Measurements from ENCODE around the gene HLA-DRA.

GRCh38 chr6:32444433-32444832 is 4.7 kb downstream of the HLA-DRA start:
- TF ChIP-seq, protein P1, sequence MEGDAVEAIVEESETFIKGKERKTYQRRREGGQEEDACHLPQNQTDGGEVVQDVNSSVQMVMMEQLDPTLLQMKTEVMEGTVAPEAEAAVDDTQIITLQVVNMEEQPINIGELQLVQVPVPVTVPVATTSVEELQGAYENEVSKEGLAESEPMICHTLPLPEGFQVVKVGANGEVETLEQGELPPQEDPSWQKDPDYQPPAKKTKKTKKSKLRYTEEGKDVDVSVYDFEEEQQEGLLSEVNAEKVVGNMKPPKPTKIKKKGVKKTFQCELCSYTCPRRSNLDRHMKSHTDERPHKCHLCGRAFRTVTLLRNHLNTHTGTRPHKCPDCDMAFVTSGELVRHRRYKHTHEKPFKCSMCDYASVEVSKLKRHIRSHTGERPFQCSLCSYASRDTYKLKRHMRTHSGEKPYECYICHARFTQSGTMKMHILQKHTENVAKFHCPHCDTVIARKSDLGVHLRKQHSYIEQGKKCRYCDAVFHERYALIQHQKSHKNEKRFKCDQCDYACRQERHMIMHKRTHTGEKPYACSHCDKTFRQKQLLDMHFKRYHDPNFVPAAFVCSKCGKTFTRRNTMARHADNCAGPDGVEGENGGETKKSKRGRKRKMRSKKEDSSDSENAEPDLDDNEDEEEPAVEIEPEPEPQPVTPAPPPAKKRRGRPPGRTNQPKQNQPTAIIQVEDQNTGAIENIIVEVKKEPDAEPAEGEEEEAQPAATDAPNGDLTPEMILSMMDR (IDR thresholded peaks at IDR 0.05): no peak
- no peak for TF ChIP-seq POLR2A (IDR thresholded peaks at IDR 0.05)

All from vagina (tissue), 2 donors.